HG03460 (cell line): ENCODE results near the gene OR2M2.

ENCODE experiments used
- ATAC-seq: cut with Tn5 transposase; IDR thresholded peaks from one replicate; pipeline ENCODE4 v1.9.1; 2021; ENCODE audit not compliant: unreplicated experiment

OR2M2 gene, protein sequence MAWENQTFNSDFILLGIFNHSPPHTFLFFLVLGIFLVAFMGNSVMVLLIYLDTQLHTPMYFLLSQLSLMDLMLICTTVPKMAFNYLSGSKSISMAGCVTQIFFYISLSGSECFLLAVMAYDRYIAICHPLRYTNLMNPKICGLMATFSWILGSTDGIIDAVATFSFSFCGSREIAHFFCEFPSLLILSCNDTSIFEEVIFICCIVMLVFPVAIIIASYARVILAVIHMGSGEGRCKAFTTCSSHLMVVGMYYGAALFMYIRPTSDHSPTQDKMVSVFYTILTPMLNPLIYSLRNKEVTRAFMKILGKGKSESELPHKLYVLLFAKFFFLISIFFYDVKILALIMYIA

GRCh38 chr1:248174521-248174920 is at the start of gene OR2M2:
Gene OR2M2 (plus strand): TSS chr1:248174821. CDS start chr1:248179986, 5,165 bp downstream.
- no peak for ATAC-seq

DNA sequence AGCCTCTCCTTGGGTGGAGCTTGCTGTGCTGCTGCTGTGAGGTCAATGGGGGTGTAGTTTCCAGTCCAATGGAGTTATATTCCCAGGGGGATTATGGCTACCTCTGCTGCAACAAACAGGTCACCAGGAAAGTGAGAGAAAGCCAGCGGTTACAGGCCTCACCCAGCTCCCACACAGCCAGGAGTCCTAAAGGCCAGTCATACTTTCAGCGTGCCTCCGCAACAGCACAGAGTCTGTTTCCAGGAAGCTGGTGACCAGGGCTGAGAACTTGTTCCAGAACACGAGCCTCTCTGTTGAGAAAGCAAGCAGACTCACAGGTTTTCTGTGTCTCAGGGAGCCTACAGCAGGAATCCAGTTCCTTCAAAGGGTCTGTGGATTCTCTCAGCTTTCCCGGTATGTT is 47.0 kb upstream of the OR2M2 start:
- no peak for ATAC-seq

DNA sequence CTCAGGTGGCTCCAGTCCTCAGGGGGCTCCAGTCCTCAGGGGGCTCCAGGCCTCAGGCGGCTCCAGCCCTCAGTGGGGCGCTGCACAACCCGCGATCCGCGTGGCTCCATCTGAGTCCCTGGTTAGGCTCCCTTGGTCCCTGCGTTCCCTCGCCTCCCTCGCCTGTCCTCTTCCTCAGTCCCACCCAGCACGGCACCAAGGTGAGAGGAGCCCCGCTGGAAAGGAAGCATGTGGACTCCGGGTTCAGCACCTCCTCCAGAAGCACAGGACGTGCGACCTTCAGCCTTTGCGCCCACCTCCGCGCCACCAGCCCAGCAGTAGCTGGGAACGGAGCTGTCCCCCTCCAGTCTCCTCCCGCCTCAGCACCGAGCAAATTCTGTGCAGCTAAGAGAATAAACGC is 37.8 kb upstream of the OR2M2 start:
- no peak for ATAC-seq

GRCh38 chr1:248140846-248141245 is 33.8 kb upstream of the OR2M2 start:
- ATAC-seq: no peak

- ATAC-seq: no peak
These were observed 31.3 kb upstream of the OR2M2 start for GRCh38 chr1:248143311-248143710.

- ATAC-seq: no peak
These were observed 30.0 kb upstream of the OR2M2 start, which contains the start of gene OR2M5 for GRCh38 chr1:248144513-248145198. Gene OR2M5 (plus strand): TSS chr1:248145148. CDS start chr1:248145148, 0 bp downstream.

DNA sequence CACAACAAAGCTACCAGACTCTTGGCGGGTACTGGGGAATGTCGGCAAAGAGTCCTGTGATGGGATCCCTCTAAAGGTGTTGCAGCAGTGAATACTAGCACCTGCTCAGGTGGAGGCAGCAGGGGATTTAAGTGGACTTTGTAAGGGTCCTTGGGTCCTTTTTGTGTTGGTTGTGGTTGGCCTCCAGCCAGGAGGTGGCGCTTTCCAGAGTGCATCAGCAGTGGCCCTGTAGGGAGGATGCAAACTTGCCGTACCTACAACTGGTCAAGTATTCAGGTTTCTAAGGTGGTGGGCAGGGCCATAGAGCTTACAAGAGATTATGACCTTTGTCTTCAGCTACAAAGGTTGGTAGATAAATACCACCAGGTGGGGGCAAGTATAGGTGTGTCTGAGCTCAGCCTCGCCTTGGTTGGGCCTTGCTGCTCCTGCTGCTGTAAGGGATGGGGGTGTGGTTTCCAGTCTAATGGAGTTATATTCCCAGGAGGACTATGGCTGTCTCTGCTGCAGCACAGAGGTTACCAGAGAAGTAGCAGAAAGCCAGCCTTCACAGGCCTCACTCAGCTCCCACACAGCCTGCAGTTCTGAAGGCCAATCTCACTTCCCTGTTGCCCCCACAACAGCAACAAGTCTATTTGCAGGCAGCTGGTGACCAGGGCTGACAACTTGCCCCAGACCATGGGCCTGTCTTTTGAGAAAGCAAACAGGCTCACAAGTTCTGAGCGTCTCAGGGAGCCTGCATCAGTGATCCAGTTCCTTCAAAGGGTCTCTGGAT is 22.4 kb upstream of the OR2M2 start:
- ATAC-seq: no peak

DNA sequence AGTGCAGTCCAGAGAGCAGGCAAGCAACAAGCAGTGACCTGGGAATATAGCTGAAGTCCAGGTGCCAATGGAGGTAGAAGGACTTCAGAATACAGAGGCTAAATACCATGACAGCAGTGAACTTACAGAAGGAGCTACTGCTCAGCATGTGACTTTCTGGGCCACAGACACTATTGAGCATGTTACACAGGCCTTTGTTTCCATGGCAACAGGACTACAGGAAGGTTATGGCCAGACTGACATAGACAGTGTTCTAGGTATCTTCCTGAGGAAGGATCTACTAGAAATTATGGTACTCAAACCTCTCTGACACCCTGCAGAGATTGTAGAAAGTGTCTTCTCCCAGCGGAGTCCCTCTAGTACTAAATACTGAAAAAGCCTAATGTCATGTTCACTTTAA is 18.7 kb upstream of the OR2M2 start:
- ATAC-seq: no peak

DNA sequence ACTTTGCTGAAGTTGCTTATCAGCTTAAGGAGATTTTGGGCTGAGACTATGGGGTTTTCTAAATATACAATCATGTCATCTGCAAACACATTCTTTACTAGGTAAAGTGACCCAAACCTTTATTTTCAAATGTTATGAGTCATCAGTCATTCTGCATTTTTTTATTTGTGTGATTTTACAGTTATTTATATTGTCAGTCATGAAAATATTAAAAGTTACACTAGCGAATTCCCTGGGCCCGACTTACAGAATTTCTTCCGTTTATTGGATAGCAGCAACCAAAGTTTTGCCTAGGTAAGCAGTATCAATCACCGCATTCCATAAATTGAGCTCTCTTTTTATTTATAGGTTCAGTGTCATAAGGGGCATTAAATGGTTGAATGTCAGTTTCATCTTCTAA is 15.9 kb upstream of the OR2M2 start:
- no peak for ATAC-seq

DNA sequence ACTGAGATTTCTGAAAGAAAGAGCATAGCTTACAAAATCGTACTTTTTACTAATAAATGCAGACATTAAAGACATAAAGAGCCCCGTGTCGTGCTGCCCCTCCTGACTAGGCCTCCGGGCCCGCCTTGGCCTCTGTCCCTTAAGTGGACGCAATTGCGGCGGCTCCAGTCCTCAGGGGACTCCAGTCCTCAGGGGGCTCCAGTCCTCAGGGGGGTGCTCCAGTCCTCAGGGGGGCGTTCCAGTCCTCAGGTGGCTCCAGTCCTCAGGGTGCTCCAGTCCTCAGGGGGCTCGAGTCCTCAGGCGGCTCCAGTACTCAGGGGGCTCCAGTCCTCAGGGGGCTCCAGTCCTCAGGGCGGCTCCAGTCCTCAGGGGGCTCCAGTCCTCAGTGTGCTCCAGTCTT is 10.6 kb upstream of the OR2M2 start:
- ATAC-seq: no peak

- no peak for ATAC-seq
These were observed 9.4 kb upstream of the OR2M2 start for GRCh38 chr1:248165186-248165585.

GRCh38 chr1:248183996-248184395 is 9.4 kb downstream of the OR2M2 start:
- no peak for ATAC-seq

DNA sequence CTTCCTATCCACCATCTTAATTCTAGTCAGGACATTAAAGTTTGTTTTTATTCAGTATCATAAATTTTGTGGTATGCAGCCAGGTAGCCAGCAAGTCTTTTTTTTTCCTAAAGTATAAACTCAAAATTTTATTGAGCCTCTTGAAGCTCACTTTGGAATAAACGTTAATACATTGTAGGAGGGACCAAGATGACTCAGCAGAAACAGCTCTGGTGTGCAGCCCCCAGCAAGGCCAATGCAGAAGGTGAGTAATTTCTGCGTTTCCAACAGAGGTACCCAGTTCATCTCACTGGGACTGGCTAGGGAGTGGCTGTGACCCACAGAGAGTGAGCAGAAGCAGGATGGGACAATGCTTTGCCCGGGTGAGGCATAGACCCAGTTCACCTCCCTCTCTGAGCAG is 12.7 kb downstream of the OR2M2 start:
- ATAC-seq: no peak

DNA sequence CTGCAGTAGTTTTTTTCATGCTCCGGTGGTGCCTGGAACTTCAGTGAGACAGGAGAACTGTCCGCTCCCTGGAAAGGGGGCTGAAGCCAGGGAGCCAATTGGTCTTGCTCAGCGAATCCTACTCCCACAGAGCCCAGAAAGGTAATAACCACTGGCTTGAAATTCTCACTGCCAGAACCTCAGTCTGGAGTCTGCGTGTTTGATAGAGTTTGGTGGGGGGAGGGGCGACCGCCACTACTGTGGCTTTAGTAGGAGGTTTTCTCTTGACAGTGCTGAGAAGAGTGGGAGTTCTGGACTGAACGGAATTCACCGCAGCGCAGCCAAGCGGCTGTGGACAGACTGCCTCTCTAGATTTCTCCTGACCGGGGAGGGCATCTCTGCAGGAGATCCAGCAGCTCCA is 14.4 kb downstream of the OR2M2 start:
- ATAC-seq: no peak

DNA sequence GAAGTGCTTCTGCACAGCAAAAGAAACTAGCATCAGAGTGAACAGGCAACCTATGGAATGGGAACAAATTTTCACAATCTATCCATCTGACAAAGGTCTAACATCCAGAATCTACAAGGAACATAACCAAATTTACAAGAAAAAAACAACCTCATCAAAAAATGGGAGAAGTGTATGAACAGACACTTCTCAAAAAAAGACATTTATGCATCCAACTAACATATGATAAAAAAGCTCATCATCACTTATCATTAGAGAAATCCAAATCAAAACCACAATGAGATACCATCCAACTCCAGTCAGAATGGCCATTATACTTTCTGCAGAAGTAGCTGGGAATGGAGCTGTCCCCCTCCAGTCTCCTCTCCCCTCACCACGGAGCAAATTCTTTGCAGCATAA is 19.5 kb downstream of the OR2M2 start:
- no peak for ATAC-seq

- ATAC-seq: no peak
These were observed 22.3 kb downstream of the OR2M2 start, which contains the start of gene OR2M3 for GRCh38 chr1:248196965-248197364. Gene OR2M3 (plus strand): TSS chr1:248197265. CDS start chr1:248203068, 5,803 bp downstream.

GRCh38 chr1:248215880-248216279 is 41.3 kb downstream of the OR2M2 start:
- ATAC-seq: no peak

GRCh38 chr1:248225537-248225936 is 50.9 kb downstream of the OR2M2 start:
- ATAC-seq: no peak

- no peak for ATAC-seq
These were observed 54.8 kb downstream of the OR2M2 start for GRCh38 chr1:248229360-248229908.
